ENCODE measurements around the gene MEI4.

Gene MEI4

DNA sequence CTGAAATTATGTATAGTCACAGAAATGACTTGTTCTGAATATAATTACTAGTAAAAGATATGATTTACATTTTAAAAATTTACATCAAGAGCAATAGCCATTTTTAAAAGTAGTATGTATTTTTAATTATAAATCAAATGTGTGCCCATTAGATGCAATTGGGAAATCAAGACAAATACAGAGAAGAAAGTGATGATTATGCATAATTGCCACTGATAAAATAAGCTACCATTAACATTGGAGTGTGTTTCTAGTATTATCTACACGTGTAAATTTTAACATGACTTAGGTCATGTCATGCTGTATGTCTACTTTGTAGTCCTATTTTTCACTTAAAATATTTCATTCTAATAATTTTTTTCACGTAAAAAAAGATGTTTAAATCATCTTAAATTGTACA, 22.8 kb upstream of the MEI4 start:
- H3K79me1 ChIP-seq (replicated peaks; ENCODE audit: low read length, poor library complexity, severe bottlenecking), result no peaks in the 10 kb centered on the region
- no peak overlapping the region for H2BK12ac ChIP-seq (ENCODE audit: low read length in 2 of 2)
- H3K4me2 ChIP-seq (ENCODE audit: low read length, poor library complexity, severe bottlenecking), result no peak overlapping the region
- no peak overlapping the region for H3K23ac ChIP-seq (ENCODE audit: low read length in 2 of 2)
- peaks cover 2% of the 10 kb centered on the region for H3K9me3 ChIP-seq (ENCODE audit: control insufficient read depth, low read length)
- H4K91ac ChIP-seq (ENCODE audit: low read length), result no peak overlapping the region
- H3K14ac ChIP-seq (ENCODE audit: low read length in 2 of 2), result no peak overlapping the region
- H2AFZ ChIP-seq (ENCODE audit: low read depth, low read length), result no peak overlapping the region
- no CpG with 5 or more reads among the region's 2 CpGs for WGBS
- H3K27ac ChIP-seq (ENCODE audit: low read length, poor library complexity, severe bottlenecking), result no peak overlapping the region
- H3K4me3 ChIP-seq (ENCODE audit: insufficient read depth in 1 of 2, low read depth in 1 of 2, low read length in 2 of 2), result no peak overlapping the region
- no peak overlapping the region for H2AK5ac ChIP-seq (ENCODE audit: low read length, severe bottlenecking)
- no peaks in the 10 kb centered on the region for H3K27me3 ChIP-seq (ENCODE audit: control insufficient read depth in 1 of 2, insufficient read depth in 1 of 2, low read length in 2 of 2)
- H3K9ac ChIP-seq (ENCODE audit: low read length), result no peak overlapping the region
- H3K18ac ChIP-seq (ENCODE audit: low read depth in 1 of 2, low read length in 2 of 2), result no peak overlapping the region
- no peak for DNase-seq
- H4K8ac ChIP-seq (ENCODE audit: low read length), result no peak overlapping the region
- no peak overlapping the region for H2BK120ac ChIP-seq (ENCODE audit: low read depth, low read length)
- H3K36me3 ChIP-seq (ENCODE audit: control insufficient read depth in 1 of 2, insufficient read depth in 2 of 2, low read depth in 1 of 2, low read length in 2 of 2), result no peaks in the 10 kb centered on the region
- no peak overlapping the region for H2BK5ac ChIP-seq (ENCODE audit: low read depth, low read length, poor library complexity, severe bottlenecking)
- H3K4ac ChIP-seq (ENCODE audit: low read depth in 1 of 2, low read length in 2 of 2), result no peak overlapping the region
- H2BK15ac ChIP-seq (ENCODE audit: low read depth, poor library complexity, severe bottlenecking), result no peak overlapping the region
- H3K4me1 ChIP-seq (ENCODE audit: control insufficient read depth, insufficient read depth, low read depth, low read length), result no peaks in the 10 kb centered on the region

DNA sequence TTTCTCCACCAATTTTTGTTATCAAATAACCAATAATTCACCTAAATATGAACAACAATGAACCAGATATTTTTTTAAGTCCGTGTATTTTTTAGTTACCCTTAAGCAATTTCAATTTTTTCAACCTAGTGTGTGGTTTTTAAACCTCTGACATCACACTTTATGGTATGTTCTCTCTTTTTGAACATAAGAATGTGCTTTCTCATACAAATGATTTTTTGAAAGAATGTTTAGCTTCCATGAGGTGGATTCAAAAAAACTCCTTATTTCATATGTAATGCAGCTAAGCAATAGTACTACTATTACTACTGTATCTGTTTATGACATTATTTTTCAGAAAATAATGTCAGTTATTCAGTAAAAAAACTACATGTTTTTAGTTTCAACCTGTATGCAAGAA, 19.4 kb upstream of the MEI4 start:
- Histone ChIP-seq H3K14ac (ENCODE audit: low read length in 2 of 2) (no peak overlapping the region), H3K79me1 (replicated peaks; ENCODE audit: low read length, poor library complexity, severe bottlenecking) (no peaks in the 10 kb centered on the region), H3K9me3 (ENCODE audit: control insufficient read depth, low read length) (peaks cover 2% of the 10 kb centered on the region), H2AFZ (ENCODE audit: low read depth, low read length) (no peak overlapping the region), H3K4me1 (ENCODE audit: control insufficient read depth, insufficient read depth, low read depth, low read length) (no peaks in the 10 kb centered on the region), H2AK5ac (ENCODE audit: low read length, severe bottlenecking) (no peak overlapping the region), H2BK15ac (ENCODE audit: low read depth, poor library complexity, severe bottlenecking) (no peak overlapping the region), H3K9ac (ENCODE audit: low read length) (no peak overlapping the region), H3K27ac (ENCODE audit: low read length, poor library complexity, severe bottlenecking) (peak overlapping the region; percentile 4), H4K91ac (ENCODE audit: low read length) (no peak overlapping the region), H3K4me3 (ENCODE audit: insufficient read depth in 1 of 2, low read depth in 1 of 2, low read length in 2 of 2) (no peak overlapping the region), H3K18ac (ENCODE audit: low read depth in 1 of 2, low read length in 2 of 2) (no peak overlapping the region), H3K4ac (ENCODE audit: low read depth in 1 of 2, low read length in 2 of 2) (no peak overlapping the region), H3K23ac (ENCODE audit: low read length in 2 of 2) (no peak overlapping the region), H2BK120ac (ENCODE audit: low read depth, low read length) (no peak overlapping the region), H3K36me3 (ENCODE audit: control insufficient read depth in 1 of 2, insufficient read depth in 2 of 2, low read depth in 1 of 2, low read length in 2 of 2) (no peaks in the 10 kb centered on the region), H2BK12ac (ENCODE audit: low read length in 2 of 2) (no peak overlapping the region), H3K4me2 (ENCODE audit: low read length, poor library complexity, severe bottlenecking) (no peak overlapping the region), H2BK5ac (ENCODE audit: low read depth, low read length, poor library complexity, severe bottlenecking) (no peak overlapping the region), H3K27me3 (ENCODE audit: control insufficient read depth in 1 of 2, insufficient read depth in 1 of 2, low read length in 2 of 2) (no peaks in the 10 kb centered on the region), H4K8ac (ENCODE audit: low read length) (no peak overlapping the region)
- WGBS, result no CpG with 5 or more reads among the region's 1 CpG
- no peak for DNase-seq

- H3K23ac ChIP-seq (ENCODE audit: low read length in 2 of 2), result no peak overlapping the region
- H3K4ac ChIP-seq (ENCODE audit: low read depth in 1 of 2, low read length in 2 of 2), result no peak overlapping the region
- peak; percentile 5 for DNase-seq
- no peak overlapping the region for H3K9ac ChIP-seq (ENCODE audit: low read length)
- no peak overlapping the region for H2BK5ac ChIP-seq (ENCODE audit: low read depth, low read length, poor library complexity, severe bottlenecking)
- no peak overlapping the region for H2AFZ ChIP-seq (ENCODE audit: low read depth, low read length)
- H2BK120ac ChIP-seq (ENCODE audit: low read depth, low read length), result no peak overlapping the region
- no peak overlapping the region for H3K4me3 ChIP-seq (ENCODE audit: insufficient read depth in 1 of 2, low read depth in 1 of 2, low read length in 2 of 2)
- 95% methylated on average over 1 of the region's 1 CpG for WGBS
- H3K4me1 ChIP-seq (ENCODE audit: control insufficient read depth, insufficient read depth, low read depth, low read length), result no peaks in the 10 kb centered on the region
- no peak overlapping the region for H2BK15ac ChIP-seq (ENCODE audit: low read depth, poor library complexity, severe bottlenecking)
- no peak overlapping the region for H3K14ac ChIP-seq (ENCODE audit: low read length in 2 of 2)
- no peak overlapping the region for H3K4me2 ChIP-seq (ENCODE audit: low read length, poor library complexity, severe bottlenecking)
- no peak overlapping the region for H4K8ac ChIP-seq (ENCODE audit: low read length)
- no peaks in the 10 kb centered on the region for H3K79me1 ChIP-seq (replicated peaks; ENCODE audit: low read length, poor library complexity, severe bottlenecking)
- no peaks in the 10 kb centered on the region for H3K36me3 ChIP-seq (ENCODE audit: control insufficient read depth in 1 of 2, insufficient read depth in 2 of 2, low read depth in 1 of 2, low read length in 2 of 2)
- no peak overlapping the region for H2AK5ac ChIP-seq (ENCODE audit: low read length, severe bottlenecking)
- peak overlapping the region; percentile 34 for H3K27ac ChIP-seq (ENCODE audit: low read length, poor library complexity, severe bottlenecking)
- peaks cover 2% of the 10 kb centered on the region for H3K9me3 ChIP-seq (ENCODE audit: control insufficient read depth, low read length)
- no peaks in the 10 kb centered on the region for H3K27me3 ChIP-seq (ENCODE audit: control insufficient read depth in 1 of 2, insufficient read depth in 1 of 2, low read length in 2 of 2)
- no peak overlapping the region for H4K91ac ChIP-seq (ENCODE audit: low read length)
- no peak overlapping the region for H3K18ac ChIP-seq (ENCODE audit: low read depth in 1 of 2, low read length in 2 of 2)
- no peak overlapping the region for H2BK12ac ChIP-seq (ENCODE audit: low read length in 2 of 2)
These were observed 18.7 kb upstream of the MEI4 start for GRCh38 chr6:77633993-77634715.

DNA sequence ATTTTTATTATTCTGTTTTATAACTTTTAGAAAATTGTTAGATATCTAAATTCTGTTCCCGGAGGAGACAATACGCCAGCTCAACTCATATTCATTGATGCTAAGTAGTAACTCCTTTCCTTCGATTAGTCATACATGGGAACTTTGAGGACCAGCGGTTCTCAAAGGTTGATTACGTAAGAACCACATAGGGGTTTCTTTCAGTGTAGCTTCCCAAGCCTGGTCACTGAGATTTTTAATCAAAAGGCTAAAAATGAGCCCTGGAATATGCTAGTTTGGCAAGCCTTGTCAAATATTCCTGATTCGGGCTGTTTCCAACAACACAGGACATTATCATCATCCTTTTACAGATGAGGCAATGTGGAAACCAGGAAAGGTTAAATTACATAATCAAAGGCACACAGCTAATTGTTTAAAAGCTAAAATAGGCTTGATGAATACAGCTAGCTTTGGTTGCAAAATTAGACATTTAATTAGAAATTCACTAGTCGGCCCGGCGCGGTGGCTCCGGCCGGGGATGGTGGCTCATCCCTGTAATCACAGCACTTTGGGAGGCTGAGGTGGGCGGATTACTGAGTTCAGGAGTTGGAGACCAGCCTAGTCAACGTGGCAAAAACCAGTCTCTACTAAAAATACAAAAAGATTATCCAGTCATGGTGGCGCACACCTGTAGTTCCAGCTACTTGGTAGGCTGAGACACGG, 14.6 kb upstream of the MEI4 start:
- Histone ChIP-seq H3K4me1 (ENCODE audit: control insufficient read depth, insufficient read depth, low read depth, low read length) (no peaks in the 10 kb centered on the region), H2AK5ac (ENCODE audit: low read length, severe bottlenecking) (no peak overlapping the region), H2BK5ac (ENCODE audit: low read depth, low read length, poor library complexity, severe bottlenecking) (no peak overlapping the region), H3K14ac (ENCODE audit: low read length in 2 of 2) (no peak overlapping the region), H4K91ac (ENCODE audit: low read length) (no peak overlapping the region), H3K18ac (ENCODE audit: low read depth in 1 of 2, low read length in 2 of 2) (no peak overlapping the region), H2AFZ (ENCODE audit: low read depth, low read length) (no peak overlapping the region), H3K9ac (ENCODE audit: low read length) (no peak overlapping the region), H3K27ac (ENCODE audit: low read length, poor library complexity, severe bottlenecking) (no peak overlapping the region), H4K8ac (ENCODE audit: low read length) (no peak overlapping the region), H2BK12ac (ENCODE audit: low read length in 2 of 2) (no peak overlapping the region), H3K23ac (ENCODE audit: low read length in 2 of 2) (no peak overlapping the region), H3K27me3 (ENCODE audit: control insufficient read depth in 1 of 2, insufficient read depth in 1 of 2, low read length in 2 of 2) (no peaks in the 10 kb centered on the region), H3K79me1 (replicated peaks; ENCODE audit: low read length, poor library complexity, severe bottlenecking) (no peaks in the 10 kb centered on the region), H3K4ac (ENCODE audit: low read depth in 1 of 2, low read length in 2 of 2) (no peak overlapping the region), H3K36me3 (ENCODE audit: control insufficient read depth in 1 of 2, insufficient read depth in 2 of 2, low read depth in 1 of 2, low read length in 2 of 2) (no peaks in the 10 kb centered on the region), H3K4me2 (ENCODE audit: low read length, poor library complexity, severe bottlenecking) (no peak overlapping the region), H3K4me3 (ENCODE audit: insufficient read depth in 1 of 2, low read depth in 1 of 2, low read length in 2 of 2) (no peak overlapping the region), H2BK15ac (ENCODE audit: low read depth, poor library complexity, severe bottlenecking) (no peak overlapping the region), H2BK120ac (ENCODE audit: low read depth, low read length) (no peak overlapping the region), H3K9me3 (ENCODE audit: control insufficient read depth, low read length) (no peaks in the 10 kb centered on the region)
- DNase-seq, result no peak
- 87% methylated on average over 16 of the region's 16 CpGs for WGBS

Measured in mesenchymal stem cell (in vitro differentiated cells and primary cell).